Progenitor cell of endocrine pancreas (in vitro differentiated cells): ENCODE results near the gene POM121L12. TPM values are rescaled to one million over a fixed set of nuclear protein-coding genes. Genes with fewer than 3 reads are reported as not detected.

Experiments
- DNase-seq: peaks from one replicate; pipeline ENCODE4 v3.0.0; 2021; ENCODE audit warnings: low spot score; ENCODE audit not compliant: unreplicated experiment
- H3K27ac Mint-ChIP-seq: 2 replicates; pipeline ENCODE4 v1.8.0; 2021; ENCODE audit warnings: mild to moderate bottlenecking, moderate library complexity, mixed read lengths
- H3K27me3 Mint-ChIP-seq: 2 replicates; pipeline ENCODE4 v1.8.0; 2021; ENCODE audit warnings: mixed read lengths
- H3K36me3 Mint-ChIP-seq: 2 replicates; pipeline ENCODE4 v1.8.0; 2022; ENCODE audit warnings: mixed read lengths; ENCODE audit not compliant: insufficient read depth
- H3K4me1 Mint-ChIP-seq: 2 replicates; pipeline ENCODE4 v1.8.0; 2021; ENCODE audit warnings: low read depth, mixed read lengths
- H3K4me3 Mint-ChIP-seq: 2 replicates; pipeline ENCODE4 v1.8.0; 2021; ENCODE audit warnings: low read depth, mild to moderate bottlenecking, moderate library complexity, mixed read lengths
- H3K9me3 Mint-ChIP-seq: 2 replicates; pipeline ENCODE4 v1.8.0; 2021; ENCODE audit warnings: low read depth, mixed read lengths
- CTCF ChIP-seq: fragments of 200-600 bp; sonication (generic); IDR thresholded peaks from one replicate; pipeline ENCODE4 v1.5.0; 2021; ENCODE audit warnings: antibody characterized with exemption, mild to moderate bottlenecking; ENCODE audit not compliant: unreplicated experiment
- long read RNA-seq: library from polyadenylated mRNA; unstranded; transcript quantifications from one replicate; pipeline ENCODE4 v2.0.0, GENCODE V29; 2020
- total RNA-seq: library from RNA; stranded (reverse); gene quantifications from 2 replicates; pipeline ENCODE4 v1.2.1, GENCODE V29; 2021

The POM121L12 gene
- not detected in 2 replicates for total RNA-seq
- long read RNA-seq = 0 reads

DNA sequence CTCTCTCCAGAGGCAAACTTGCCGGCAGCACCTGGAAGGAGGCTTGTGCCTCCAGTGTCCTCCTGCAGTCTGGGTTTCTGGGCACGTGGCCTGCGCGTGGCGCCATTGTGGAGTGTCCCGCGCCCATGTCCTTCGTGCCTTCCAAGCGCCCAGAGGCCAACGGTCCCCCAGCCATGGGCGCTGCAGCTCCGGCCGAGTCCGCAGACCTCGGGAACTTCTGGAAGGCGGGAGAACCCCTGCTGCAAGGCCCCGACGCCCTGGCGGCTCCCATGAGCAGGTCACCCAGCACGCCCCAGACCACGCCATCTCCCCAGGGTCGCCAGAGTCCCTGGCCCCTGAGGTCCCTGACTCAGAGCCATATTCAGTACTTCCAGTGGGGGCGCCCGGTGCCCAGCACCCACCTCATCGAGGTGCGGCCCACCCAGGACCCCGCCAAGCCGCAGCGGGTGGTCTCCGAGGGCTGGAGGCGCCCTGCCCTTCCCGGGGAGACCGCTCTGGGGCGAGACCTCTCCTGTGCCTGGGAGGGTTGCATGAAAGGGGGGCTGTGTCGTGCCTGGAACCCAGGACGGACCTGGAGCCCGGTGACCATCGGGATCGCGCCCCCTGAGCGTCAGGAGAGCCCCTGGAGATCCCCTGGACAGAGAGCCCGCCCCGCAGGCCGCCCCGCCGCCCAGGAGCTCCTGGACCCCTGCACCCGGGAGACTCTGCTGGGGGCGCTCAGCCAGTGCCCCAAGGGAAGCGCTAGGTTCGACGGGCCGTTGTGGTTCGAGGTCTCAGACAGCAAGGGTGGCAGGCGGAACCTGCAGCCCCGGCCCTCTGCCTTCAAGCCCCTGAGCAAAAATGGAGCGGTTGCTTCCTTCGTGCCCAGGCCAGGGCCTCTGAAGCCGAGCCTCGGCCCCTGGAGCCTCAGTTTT, at the start of gene POM121L12:
Gene POM121L12, plus strand, starts transcription at position 135 of the 914 bp plus-strand sequence. Its CDS starts 39 bp downstream, at position 174.
- Mint-ChIP-seq H3K4me3 (no peak within 1 kb of the TSS), H3K27ac (no peak within 1 kb of the TSS), H3K36me3 (no peaks in the 10 kb centered on the region), H3K27me3 (no peaks in the 10 kb centered on the region), H3K9me3 (peaks cover 3% of the 10 kb centered on the region), H3K4me1 (peaks cover 2% of the 10 kb centered on the region)
- TF ChIP-seq CTCF = no peak
- DNase-seq = no peak

DNA sequence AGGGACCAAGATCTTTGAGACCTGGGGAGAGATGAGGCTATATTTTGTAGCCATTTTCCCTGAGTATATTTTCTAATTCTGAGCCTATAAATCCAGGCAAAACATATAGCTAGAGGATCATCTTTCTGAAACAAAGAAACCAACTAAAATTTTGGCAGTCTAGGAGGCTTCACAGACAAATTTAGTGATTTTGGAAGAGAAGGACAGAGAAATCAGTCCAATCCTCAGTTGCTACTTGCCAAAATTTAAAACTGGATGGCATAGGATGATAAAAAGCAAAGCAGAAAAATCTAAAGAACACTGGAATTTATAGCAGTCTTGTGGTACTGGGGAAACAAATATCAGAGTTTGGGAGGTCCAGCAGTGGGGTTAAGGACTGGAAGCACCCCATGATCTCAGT, 43.4 kb upstream of the POM121L12 start:
- TF ChIP-seq CTCF = no peak
- Mint-ChIP-seq H3K27me3 (no peaks in the 10 kb centered on the region), H3K27ac (no peak overlapping the region), H3K4me3 (no peak overlapping the region), H3K4me1 (no peaks in the 10 kb centered on the region), H3K9me3 (peaks cover 13% of the 10 kb centered on the region), H3K36me3 (no peaks in the 10 kb centered on the region)
- DNase-seq = no peak

GRCh38 chr7:52992479-52993162, 42.8 kb upstream of the POM121L12 start:
- no peak for TF ChIP-seq CTCF
- H3K9me3 Mint-ChIP-seq = peaks cover 12% of the 10 kb centered on the region
- no peak for DNase-seq

GRCh38 chr7:52995676-52996075, 39.8 kb upstream of the POM121L12 start:
- Mint-ChIP-seq H3K36me3 (no peaks in the 10 kb centered on the region), H3K27me3 (no peaks in the 10 kb centered on the region), H3K27ac (no peak overlapping the region)

More at GRCh38 chr7:52992479-52993162, 42.8 kb upstream of the POM121L12 start:
- Mint-ChIP-seq H3K36me3 (no peaks in the 10 kb centered on the region), H3K27me3 (no peaks in the 10 kb centered on the region), H3K27ac (no peak overlapping the region), H3K4me3 (no peak overlapping the region), H3K4me1 (no peaks in the 10 kb centered on the region)

More at GRCh38 chr7:52995676-52996075, 39.8 kb upstream of the POM121L12 start:
- peaks cover 3% of the 10 kb centered on the region for H3K9me3 Mint-ChIP-seq
- no peaks in the 10 kb centered on the region for H3K4me1 Mint-ChIP-seq
- H3K4me3 Mint-ChIP-seq = no peak overlapping the region
- no peak for TF ChIP-seq CTCF
- DNase-seq = no peak
